ENCODE measurements around the gene IFT74.

DNA sequence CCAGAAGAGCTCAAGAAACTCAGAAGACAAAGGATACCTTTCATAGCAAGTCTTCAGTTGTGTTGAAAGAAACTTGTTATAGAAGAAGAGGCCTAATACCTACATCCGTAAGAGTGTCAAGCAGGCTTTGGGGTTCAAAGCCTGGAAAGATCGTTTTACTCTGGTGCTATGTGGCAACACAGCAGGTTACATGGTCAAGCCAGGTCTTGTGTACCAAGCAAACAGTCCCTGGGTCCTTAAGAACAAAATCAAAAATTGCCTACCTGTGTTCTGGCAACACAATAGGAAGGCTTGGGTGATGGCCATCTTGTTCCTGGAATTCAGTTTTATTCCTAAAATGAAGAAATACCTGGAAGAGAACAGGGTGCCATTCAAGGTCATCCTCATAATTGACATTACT lies 81.3 kb downstream of the IFT74 start:
- no peak for TF ChIP-seq CTCF (IDR thresholded peaks at IDR 0.05)
- TF ChIP-seq POLR2AphosphoS5 (IDR thresholded peaks at IDR 0.05; ENCODE audit: insufficient read depth in 1 of 2, low read depth in 1 of 2) = no peak

Data from vagina (tissue), 2 donors.